Measurements from ENCODE around the gene RWDD2A. TPM values are rescaled to one million over a fixed set of nuclear protein-coding genes. Genes with fewer than 3 reads are reported as not detected.

The RWDD2A gene
- total RNA-seq, 2 donors from 2014 or later, result 3.9 to 5.2 TPM

Other genes with a start within 250 kb of the RWDD2A start
- gene UBE3D, start 127.5 kb upstream of the RWDD2A start, total RNA-seq, result 1 to 10 TPM; 3.0 to 3.1 TPM
- gene DOP1A, start 125.7 kb upstream of the RWDD2A start, total RNA-seq, result 10 to 100 TPM; 11.8 to 14.3 TPM
- gene PGM3, start 92 bp upstream of the RWDD2A start, total RNA-seq, result 10 to 100 TPM; 18.4 to 31.2 TPM
- 10 to 100 TPM; 23.4 to 34.8 TPM for gene ME1, start 237.7 kb downstream of the RWDD2A start, total RNA-seq